ENCODE results near the gene GAS7. TPM values are rescaled to one million over a fixed set of nuclear protein-coding genes. Genes with fewer than 3 reads are reported as not detected.

Gene GAS7
- total RNA-seq, 1 experiment from 2014 or later, result 12.3 TPM

DNA sequence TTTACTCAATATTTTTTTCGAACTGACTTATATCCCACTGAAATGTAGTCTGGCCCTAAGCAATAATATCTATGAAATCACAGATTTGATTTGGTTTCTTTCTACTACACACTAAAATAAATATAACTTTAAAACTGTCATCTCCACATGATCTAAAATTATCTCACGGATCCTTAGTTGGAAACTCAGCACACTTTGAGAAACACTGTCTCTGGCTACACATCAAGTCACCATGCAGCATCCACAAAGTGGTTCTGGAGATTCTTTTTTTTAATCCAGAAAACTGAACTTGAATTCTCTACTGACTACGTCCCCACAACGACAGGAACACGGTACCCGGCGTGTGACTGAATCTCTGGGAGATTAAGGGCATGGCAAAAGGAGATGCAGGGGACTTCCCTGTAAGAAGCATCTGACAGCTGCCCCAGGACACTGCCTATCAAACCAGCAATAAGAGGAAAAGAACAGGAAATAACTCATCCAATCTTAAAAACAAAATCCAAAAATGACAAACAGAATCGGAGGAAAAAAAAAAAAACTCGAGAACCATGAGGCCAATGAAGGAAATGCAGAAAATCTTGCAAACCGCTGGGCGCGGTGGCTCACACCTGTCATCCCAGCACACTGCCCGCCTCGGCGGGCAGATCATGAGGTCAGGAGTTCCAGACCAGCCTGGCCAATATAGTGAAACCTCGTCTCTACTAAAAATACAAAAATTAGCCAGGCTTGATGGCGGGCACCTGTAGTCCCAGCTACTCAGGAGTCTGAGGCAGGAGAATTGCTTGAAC lies 152.3 kb downstream of the GAS7 start (continued):
- TF ChIP-seq, protein P1, sequence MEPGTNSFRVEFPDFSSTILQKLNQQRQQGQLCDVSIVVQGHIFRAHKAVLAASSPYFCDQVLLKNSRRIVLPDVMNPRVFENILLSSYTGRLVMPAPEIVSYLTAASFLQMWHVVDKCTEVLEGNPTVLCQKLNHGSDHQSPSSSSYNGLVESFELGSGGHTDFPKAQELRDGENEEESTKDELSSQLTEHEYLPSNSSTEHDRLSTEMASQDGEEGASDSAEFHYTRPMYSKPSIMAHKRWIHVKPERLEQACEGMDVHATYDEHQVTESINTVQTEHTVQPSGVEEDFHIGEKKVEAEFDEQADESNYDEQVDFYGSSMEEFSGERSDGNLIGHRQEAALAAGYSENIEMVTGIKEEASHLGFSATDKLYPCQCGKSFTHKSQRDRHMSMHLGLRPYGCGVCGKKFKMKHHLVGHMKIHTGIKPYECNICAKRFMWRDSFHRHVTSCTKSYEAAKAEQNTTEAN (CRISPR knock-in tag; IDR thresholded peaks at IDR 0.05), result no peak
- no peak for TF ChIP-seq ZNF121 (CRISPR knock-in tag; IDR thresholded peaks at IDR 0.05)
- TF ChIP-seq, protein P2, sequence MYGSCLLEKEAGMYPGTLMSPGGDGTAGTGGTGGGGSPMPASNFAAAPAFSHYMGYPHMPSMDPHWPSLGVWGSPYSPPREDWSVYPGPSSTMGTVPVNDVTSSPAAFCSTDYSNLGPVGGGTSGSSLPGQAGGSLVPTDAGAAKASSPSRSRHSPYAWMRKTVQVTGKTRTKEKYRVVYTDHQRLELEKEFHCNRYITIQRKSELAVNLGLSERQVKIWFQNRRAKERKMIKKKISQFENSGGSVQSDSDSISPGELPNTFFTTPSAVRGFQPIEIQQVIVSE (CRISPR knock-in tag; IDR thresholded peaks at IDR 0.05; ENCODE audit: borderline replicate concordance), result no peak
- TF ChIP-seq FOXJ3 (CRISPR knock-in tag; IDR thresholded peaks at IDR 0.05; ENCODE audit: borderline replicate concordance), result no peak
- TF ChIP-seq ZNF416 (CRISPR knock-in tag; IDR thresholded peaks at IDR 0.05), result no peak
- no peak for TF ChIP-seq AFF4 (CRISPR knock-in tag; IDR thresholded peaks at IDR 0.05; ENCODE audit: borderline replicate concordance)

DNA sequence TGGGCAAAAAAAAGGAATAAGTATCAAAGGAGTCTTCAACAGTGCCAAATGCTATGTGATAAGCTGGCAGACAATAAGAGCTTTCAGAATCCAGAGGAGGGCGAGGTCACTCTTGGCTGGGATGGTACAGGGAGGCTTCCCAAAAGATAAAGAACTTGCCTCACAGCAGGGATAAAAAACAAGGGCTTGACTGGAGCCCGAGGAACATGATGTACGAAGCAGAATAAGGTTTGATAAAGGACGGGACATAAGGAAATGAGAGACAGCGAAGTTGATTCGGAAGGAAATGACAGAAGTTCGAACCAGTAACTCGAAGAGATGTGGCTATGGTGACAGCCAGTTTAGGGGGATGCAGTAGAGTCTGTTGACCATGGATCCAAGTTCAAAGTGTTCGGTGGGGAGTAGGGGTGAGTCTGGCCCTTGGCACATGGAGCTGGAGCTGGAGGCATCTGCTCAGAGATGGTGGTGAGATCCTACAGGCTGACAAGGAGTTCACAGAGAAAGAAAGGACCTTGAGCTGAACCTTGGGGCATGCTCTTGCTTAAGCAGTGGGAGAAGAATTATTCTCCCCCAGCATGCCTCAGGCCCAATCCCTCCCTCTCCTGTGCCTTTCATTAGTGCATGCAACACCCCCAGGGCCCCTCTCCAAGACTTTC lies 155.7 kb downstream of the GAS7 start:
- Mint-ChIP-seq H3K4me1 (peaks cover 9% of the 10 kb centered on the region), H3K9me3 (no peaks in the 10 kb centered on the region), H3K36me3 (no peaks in the 10 kb centered on the region), H3K27ac (no peak overlapping the region), H3K27me3 (ENCODE audit: low read depth) (no peaks in the 10 kb centered on the region), H3K4me3 (no peak overlapping the region)
- POLR2A ChIA-PET, result no interaction called here
- DNase-seq (ENCODE audit: low spot score) (no peak), ATAC-seq (no peak)
- CTCF ChIA-PET, result no interaction called here
- TF ChIP-seq, protein P3, sequence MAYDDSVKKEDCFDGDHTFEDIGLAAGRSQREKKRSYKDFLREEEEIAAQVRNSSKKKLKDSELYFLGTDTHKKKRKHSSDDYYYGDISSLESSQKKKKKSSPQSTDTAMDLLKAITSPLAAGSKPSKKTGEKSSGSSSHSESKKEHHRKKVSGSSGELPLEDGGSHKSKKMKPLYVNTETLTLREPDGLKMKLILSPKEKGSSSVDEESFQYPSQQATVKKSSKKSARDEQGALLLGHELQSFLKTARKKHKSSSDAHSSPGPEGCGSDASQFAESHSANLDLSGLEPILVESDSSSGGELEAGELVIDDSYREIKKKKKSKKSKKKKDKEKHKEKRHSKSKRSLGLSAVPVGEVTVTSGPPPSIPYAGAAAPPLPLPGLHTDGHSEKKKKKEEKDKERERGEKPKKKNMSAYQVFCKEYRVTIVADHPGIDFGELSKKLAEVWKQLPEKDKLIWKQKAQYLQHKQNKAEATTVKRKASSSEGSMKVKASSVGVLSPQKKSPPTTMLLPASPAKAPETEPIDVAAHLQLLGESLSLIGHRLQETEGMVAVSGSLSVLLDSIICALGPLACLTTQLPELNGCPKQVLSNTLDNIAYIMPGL (CRISPR knock-in tag; IDR thresholded peaks at IDR 0.05), result no peak
- TF ChIP-seq MXD4 (CRISPR knock-in tag; IDR thresholded peaks at IDR 0.05; ENCODE audit: borderline replicate concordance) (no peak), ZNF512 (CRISPR knock-in tag; IDR thresholded peaks at IDR 0.05; ENCODE audit: borderline replicate concordance) (no peak), GRHL2 (CRISPR knock-in tag; IDR thresholded peaks at IDR 0.05; ENCODE audit: insufficient replicate concordance, severe bottlenecking) (no peak), ZNF317 (CRISPR knock-in tag; IDR thresholded peaks at IDR 0.05; ENCODE audit: borderline replicate concordance, low read depth) (no peak), MLX (CRISPR knock-in tag; IDR thresholded peaks at IDR 0.05) (no peak), AR (CRISPR knock-in tag; IDR thresholded peaks at IDR 0.05) (no peak), AFF4 (CRISPR knock-in tag; IDR thresholded peaks at IDR 0.05; ENCODE audit: borderline replicate concordance) (no peak), JAZF1 (CRISPR knock-in tag; IDR thresholded peaks at IDR 0.05) (no peak), CREM (CRISPR knock-in tag; IDR thresholded peaks at IDR 0.05) (no peak)

All from WTC11 (cell line).